OCI-M2 (cell line): ENCODE measurements around the gene TK2.
"Not testable (repeated sequence)": the region's sequence is repeated elsewhere in the genome, so short reads cannot be mapped to it uniquely, and the experiment has no call there.

Experiments used
- DNase-seq: peaks from one replicate; lab custom pipeline; 2025; ENCODE audit not compliant: unreplicated experiment; lab: John Stamatoyannopoulos, UW

The TK2 gene

GRCh38 chr16:66508248-66508913, 41.5 kb downstream of the TK2 start:
- no peak for DNase-seq

GRCh38 chr16:66507731-66508239, 42.1 kb downstream of the TK2 start:
- DNase-seq = no peak

- DNase-seq = no peak
Observed at GRCh38 chr16:66503612-66504011, 46.3 kb downstream of the TK2 start.

GRCh38 chr16:66503030-66503429, 46.9 kb downstream of the TK2 start:
- DNase-seq = no peak

GRCh38 chr16:66502020-66502913, 47.7 kb downstream of the TK2 start:
- DNase-seq = no peak

- not testable (repeated sequence) for DNase-seq
Observed at GRCh38 chr16:66501563-66501962, 48.4 kb downstream of the TK2 start.

GRCh38 chr16:66497921-66498320, 52.0 kb downstream of the TK2 start:
- not testable (repeated sequence) for DNase-seq

GRCh38 chr16:66496226-66496625, 53.7 kb downstream of the TK2 start:
- not testable (repeated sequence) for DNase-seq

GRCh38 chr16:66495440-66495839, 54.5 kb downstream of the TK2 start:
- DNase-seq = no peak

GRCh38 chr16:66494916-66495315, 55.0 kb downstream of the TK2 start:
- DNase-seq = no peak

GRCh38 chr16:66493490-66494401, 56.2 kb downstream of the TK2 start:
- no peak for DNase-seq

GRCh38 chr16:66491716-66492064, 58.2 kb downstream of the TK2 start:
- DNase-seq = no peak

- DNase-seq = no peak
Observed at GRCh38 chr16:66490774-66491715, 58.9 kb downstream of the TK2 start.

- no peak for DNase-seq
Observed at GRCh38 chr16:66489818-66490217, 60.1 kb downstream of the TK2 start.

- no peak for DNase-seq
Observed at GRCh38 chr16:66489385-66489784, 60.5 kb downstream of the TK2 start.

GRCh38 chr16:66488505-66488904, 61.4 kb downstream of the TK2 start:
- no peak for DNase-seq

- no peak for DNase-seq
Observed at GRCh38 chr16:66487580-66488275, 62.2 kb downstream of the TK2 start.

GRCh38 chr16:66486773-66487579, 62.9 kb downstream of the TK2 start:
- DNase-seq = no peak
